Measurements from ENCODE around the gene ESYT2. TPM values are rescaled to one million over a fixed set of nuclear protein-coding genes. Genes with fewer than 3 reads are reported as not detected.

Gene ESYT2
- total RNA-seq, 1 experiment from 2014 or later, result 68.2 TPM

- BruUV-seq (replicated peaks), result no TSS peak
- POLR2A ChIA-PET, result no interaction called here
- Histone ChIP-seq H3K4me3 (replicated peaks in 1 of 2; ENCODE audit: low read depth in 1 of 2, low read length in 2 of 2) (no peak overlapping the region), H3K36me3 (ENCODE audit: control insufficient read depth in 1 of 2, insufficient read depth in 2 of 2, low read length in 2 of 2) (peaks cover 8 to 17% of the 10 kb centered on the region in 2 experiments; a peak in 3 of 4 replicates), H3K9ac (ENCODE audit: low read length) (no peak overlapping the region), H2AFZ (ENCODE audit: low read depth, low read length, poor library complexity, severe bottlenecking) (no peak overlapping the region), H3K27me3 (ENCODE audit: insufficient read depth, low read length) (no peaks in the 10 kb centered on the region), H3K27ac (ENCODE audit: low read depth, low read length) (no peak overlapping the region), H3K9me2 (ENCODE audit: insufficient read depth) (no peaks in the 10 kb centered on the region), H3K9me3 (ENCODE audit: control insufficient read depth in 1 of 2, insufficient read depth in 1 of 2, low read depth in 1 of 2, low read length in 2 of 2) (no peaks in the 10 kb centered on the region), H3K79me2 (ENCODE audit: insufficient read depth, low read length) (no peaks in the 10 kb centered on the region), H4K20me1 (ENCODE audit: insufficient read depth) (no peaks in the 10 kb centered on the region), H3K4me1 (ENCODE audit: control insufficient read depth in 1 of 2, insufficient read depth in 2 of 2, low read length in 2 of 2) (no peaks in the 10 kb centered on the region), H3K4me2 (ENCODE audit: low read length) (no peak overlapping the region)
- intact Hi-C loops (cut with micrococcal nuclease), result no loop called here
- no peak for DNase-seq (ENCODE audit: low read depth, low spot score)
- no peak for TF ChIP-seq ELF1 (IDR thresholded peaks at IDR 0.05; ENCODE audit: borderline replicate concordance, low read depth)
- TF ChIP-seq SIN3A (IDR thresholded peaks at IDR 0.05; ENCODE audit: low read depth), result no peak
- TF ChIP-seq ZBTB33 (IDR thresholded peaks at IDR 0.05; ENCODE audit: extremely low read depth, insufficient replicate concordance, low read length), result no peak
- no peak for TF ChIP-seq POLR2A (IDR thresholded peaks at IDR 0.05; ENCODE audit: borderline replicate concordance, extremely low read depth, insufficient read depth, insufficient read length)
- TF ChIP-seq EZH2 (IDR thresholded peaks at IDR 0.05), result no peak
- no peak for TF ChIP-seq CEBPB (IDR thresholded peaks at IDR 0.05; ENCODE audit: low read depth)
- no peak for TF ChIP-seq ATF3 (IDR thresholded peaks at IDR 0.05)
- no peak for TF ChIP-seq REST (IDR thresholded peaks at IDR 0.05; ENCODE audit: low read depth)
- TF ChIP-seq CBX3 (IDR thresholded peaks at IDR 0.05; ENCODE audit: low read depth), result no peak
- no peak for TF ChIP-seq YY1 (IDR thresholded peaks at IDR 0.05; ENCODE audit: extremely low read depth, insufficient replicate concordance, low read depth, low read length)
- no peak for TF ChIP-seq EGR1 (IDR thresholded peaks at IDR 0.05; ENCODE audit: low read depth)
- no peak for TF ChIP-seq SRF (IDR thresholded peaks at IDR 0.05; ENCODE audit: low read depth)
- no peak for TF ChIP-seq POLR2AphosphoS5 (IDR thresholded peaks at IDR 0.05; ENCODE audit: low read depth, low read length)
- TF ChIP-seq CTCF (IDR thresholded peaks at IDR 0.05 in 2 of 3, conservative IDR thresholded peaks at IDR 0.05 in 1 of 3; ENCODE audit: borderline replicate concordance in 1 of 3, insufficient read depth in 1 of 3, low read depth in 2 of 3, low read length in 2 of 3), result no peak
- no peak for TF ChIP-seq ZFX (IDR thresholded peaks at IDR 0.05)
- no peak for TF ChIP-seq FOSL1 (IDR thresholded peaks at IDR 0.05; ENCODE audit: low read depth)
- TF ChIP-seq MAX (IDR thresholded peaks at IDR 0.05), result no peak
- ATAC-seq, result no peak
- RAD21 ChIA-PET (ENCODE audit: low non-redundant PET in 1 of 2, low total read pairs in 2 of 2, uncharacterized antibody in 2 of 2, unreplicated experiment in 2 of 2), result no interaction called here
- CTCF ChIA-PET, result no interaction called here
These were observed 94.4 kb downstream of the ESYT2 start for GRCh38 chr7:158734861-158735260.

Data from HCT116 (cell line).